BJ (cell line): Measurements from ENCODE around the gene NARS2. TPM values are rescaled to one million over a fixed set of nuclear protein-coding genes. Genes with fewer than 3 reads are reported as not detected.

Experiments used
- CTCF ChIA-PET: fragments of 350-600 bp; formaldehyde crosslinking; extraction: SDS; loops from one replicate; lab custom pipeline; 2021; ENCODE audit warnings: antibody characterized with exemption, inconsistent platforms; lab: Yijun Ruan, JAX
- POLR2A ChIA-PET: fragments of 300-600 bp; sonication (Branson Sonifier 250); formaldehyde crosslinking; extraction: SDS; loops from one replicate; lab custom pipeline; 2021; ENCODE audit warnings: antibody characterized with exemption; lab: Charles Lee
- DNase-seq: peaks from one replicate; pipeline ENCODE4 v3.0.0-alpha.2; 2011; ENCODE audit warnings: low read depth
- H3K27me3 ChIP-seq: 2 replicates; pipeline ENCODE4 v1.6.0; 2011; ENCODE audit warnings: low read length; ENCODE audit not compliant: control insufficient read depth, insufficient read depth
- H3K36me3 ChIP-seq: 2 replicates; pipeline ENCODE4 v1.5.1; 2011; ENCODE audit warnings: low read length; ENCODE audit not compliant: control insufficient read depth, insufficient read depth
- H3K4me3 ChIP-seq: 2 replicates; pipeline ENCODE4 v1.5.1; 2011; ENCODE audit warnings: low read depth, mild to moderate bottlenecking, control low read depth, low read length
- CTCF ChIP-seq: IDR thresholded peaks from 2 replicates; pipeline ENCODE4 v1.5.1; 2011; ENCODE audit warnings: low read depth, mild to moderate bottlenecking, control low read depth, inconsistent platforms, low read length, moderate library complexity; ENCODE audit not compliant: insufficient read depth
- polyA plus RNA-seq: library from polyadenylated mRNA; depleted of rRNA; stranded (reverse); fragments of >200 nt; gene quantifications from 2 replicates; pipeline ENCODE4 v1.2.3, GENCODE V29; 2011

NARS2 gene
- polyA plus RNA-seq, 1 experiment, result 5.9 TPM

GRCh38 chr11:78449866-78450265, 124.8 kb downstream of the NARS2 start:
- no peak for DNase-seq
- no peak for TF ChIP-seq CTCF
- POLR2A ChIA-PET, result no interaction called here
- CTCF ChIA-PET, result no interaction called here
- H3K27me3 ChIP-seq, result no peaks in the 10 kb centered on the region
- no peaks in the 10 kb centered on the region for H3K36me3 ChIP-seq
- no peak overlapping the region for H3K4me3 ChIP-seq

GRCh38 chr11:78446210-78446609, 128.5 kb downstream of the NARS2 start:
- no peak for TF ChIP-seq CTCF
- POLR2A ChIA-PET, result no interaction called here
- H3K36me3 ChIP-seq, result no peaks in the 10 kb centered on the region; the same call in 1 of the 2 replicates
- CTCF ChIA-PET, result interaction anchor here (0.5 kb wide), 1 partner anchor 116 kb away, joined by 3 read pairs; no protein-coding TSS in a partner anchor
- no peaks in the 10 kb centered on the region for H3K27me3 ChIP-seq
- no peak overlapping the region for H3K4me3 ChIP-seq
- DNase-seq, result no peak

GRCh38 chr11:78444726-78445125, 129.9 kb downstream of the NARS2 start:
- Histone ChIP-seq H3K36me3 (no peaks in the 10 kb centered on the region; the same call in 1 of the 2 replicates), H3K4me3 (no peak overlapping the region), H3K27me3 (no peaks in the 10 kb centered on the region)
- CTCF ChIA-PET, result no interaction called here
- DNase-seq, result no peak
- POLR2A ChIA-PET, result no interaction called here
- TF ChIP-seq CTCF, result no peak

GRCh38 chr11:78441956-78442355, 132.7 kb downstream of the NARS2 start:
- H3K36me3 ChIP-seq, result no peaks in the 10 kb centered on the region; the same call in 1 of the 2 replicates
- H3K27me3 ChIP-seq, result no peaks in the 10 kb centered on the region
- ChIA-PET CTCF (no interaction called here), POLR2A (no interaction called here)
- no peak overlapping the region for H3K4me3 ChIP-seq
- TF ChIP-seq CTCF, result no peak
- DNase-seq, result no peak

GRCh38 chr11:78438298-78438975, 136.2 kb downstream of the NARS2 start:
- Histone ChIP-seq H3K27me3 (no peaks in the 10 kb centered on the region), H3K4me3 (no peak overlapping the region), H3K36me3 (no peaks in the 10 kb centered on the region; the same call in 1 of the 2 replicates)
- ChIA-PET POLR2A (no interaction called here), CTCF (no interaction called here)
- no peak for DNase-seq
- no peak for TF ChIP-seq CTCF
